ENCODE data around the gene PBRM1.

PBRM1 gene

GRCh38 chr3:52723935-52724334, 38.2 kb upstream of the PBRM1 start:
- H3K27me3 ChIP-seq (ENCODE audit: insufficient read depth, low read depth, severe bottlenecking): no peaks in the 10 kb centered on the region
- peaks cover 23% of the 10 kb centered on the region for H3K36me3 ChIP-seq
- no peak overlapping the region for H3K4me3 ChIP-seq (ENCODE audit: low read depth, low read length)
- peaks cover 7% of the 10 kb centered on the region for H3K9me3 ChIP-seq (ENCODE audit: severe bottlenecking)
- no peak overlapping the region for H3K27ac ChIP-seq
- TF ChIP-seq CTCF (IDR thresholded peaks at IDR 0.05; ENCODE audit: low read depth, low read length): no peak
- DNase-seq: no peak

DNA sequence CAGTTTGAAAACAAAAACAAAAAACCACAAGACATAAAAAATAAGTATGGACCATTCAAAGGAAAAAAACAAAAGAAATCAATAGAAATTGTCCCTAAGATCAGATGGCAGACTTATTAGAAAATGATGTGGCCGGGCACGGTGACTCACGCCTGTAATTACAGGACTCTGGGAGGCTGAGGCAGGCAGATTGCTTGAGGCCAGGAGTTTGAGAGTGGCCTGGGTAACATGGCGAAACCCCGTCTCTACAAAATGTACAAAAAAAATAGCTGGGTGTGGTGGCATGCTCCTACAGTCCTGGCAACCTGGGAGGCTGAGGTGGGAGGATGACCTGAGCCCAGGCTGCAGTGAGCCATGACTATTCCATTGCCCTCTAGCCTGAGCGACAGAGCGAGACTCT, 36.8 kb upstream of the PBRM1 start:
- H3K4me3 ChIP-seq (ENCODE audit: low read depth, low read length): no peak overlapping the region

GRCh38 chr3:52721730-52722008, 36.0 kb upstream of the PBRM1 start:
- no peak overlapping the region for H3K27ac ChIP-seq
- no peak for TF ChIP-seq CTCF (IDR thresholded peaks at IDR 0.05; ENCODE audit: low read depth, low read length)
- no peak overlapping the region for H3K4me3 ChIP-seq (ENCODE audit: low read depth, low read length)
- H3K9me3 ChIP-seq (ENCODE audit: severe bottlenecking): peaks cover 4% of the 10 kb centered on the region
- no peak for DNase-seq
- peaks cover 25% of the 10 kb centered on the region for H3K36me3 ChIP-seq
- no peaks in the 10 kb centered on the region for H3K27me3 ChIP-seq (ENCODE audit: insufficient read depth, low read depth, severe bottlenecking)

More for the DNA sequence above, 36.8 kb upstream of the PBRM1 start:
- no peak for DNase-seq
- Histone ChIP-seq H3K27me3 (ENCODE audit: insufficient read depth, low read depth, severe bottlenecking) (no peaks in the 10 kb centered on the region), H3K27ac (no peak overlapping the region), H3K9me3 (ENCODE audit: severe bottlenecking) (peaks cover 7% of the 10 kb centered on the region), H3K36me3 (peaks cover 26% of the 10 kb centered on the region)
- TF ChIP-seq CTCF (IDR thresholded peaks at IDR 0.05; ENCODE audit: low read depth, low read length): no peak

GRCh38 chr3:52721002-52721729, 35.5 kb upstream of the PBRM1 start:
- H3K36me3 ChIP-seq: peaks cover 25% of the 10 kb centered on the region
- H3K27ac ChIP-seq: no peak overlapping the region
- H3K27me3 ChIP-seq (ENCODE audit: insufficient read depth, low read depth, severe bottlenecking): no peaks in the 10 kb centered on the region
- TF ChIP-seq CTCF (IDR thresholded peaks at IDR 0.05; ENCODE audit: low read depth, low read length): no peak
- no peak for DNase-seq
- H3K4me3 ChIP-seq (ENCODE audit: low read depth, low read length): no peak overlapping the region
- H3K9me3 ChIP-seq (ENCODE audit: severe bottlenecking): peaks cover 4% of the 10 kb centered on the region

DNA sequence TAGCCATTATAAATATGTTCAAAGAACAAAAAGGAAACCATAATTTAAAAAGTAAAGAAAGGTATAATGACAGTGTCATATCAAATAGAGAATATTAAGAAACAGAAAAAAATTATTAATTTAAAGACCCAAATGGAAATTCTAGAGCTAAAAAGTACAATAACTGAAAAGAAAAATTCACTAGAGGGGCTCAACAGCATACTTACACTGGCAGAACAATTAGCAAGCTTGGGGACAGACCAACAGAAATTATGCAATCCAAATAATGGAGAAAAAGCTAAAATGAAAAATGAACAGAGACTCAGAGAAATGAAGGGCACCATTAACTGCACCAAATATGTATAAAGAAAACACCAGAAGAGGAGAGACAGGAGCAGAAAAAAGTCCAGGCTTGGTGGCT, 33.9 kb upstream of the PBRM1 start:
- H3K27ac ChIP-seq: no peak overlapping the region
- no peak overlapping the region for H3K4me3 ChIP-seq (ENCODE audit: low read depth, low read length)
- H3K9me3 ChIP-seq (ENCODE audit: severe bottlenecking): peaks cover 4% of the 10 kb centered on the region
- no peak for DNase-seq
- TF ChIP-seq CTCF (IDR thresholded peaks at IDR 0.05; ENCODE audit: low read depth, low read length): no peak
- H3K36me3 ChIP-seq: peaks cover 25% of the 10 kb centered on the region
- H3K27me3 ChIP-seq (ENCODE audit: insufficient read depth, low read depth, severe bottlenecking): no peaks in the 10 kb centered on the region

DNA sequence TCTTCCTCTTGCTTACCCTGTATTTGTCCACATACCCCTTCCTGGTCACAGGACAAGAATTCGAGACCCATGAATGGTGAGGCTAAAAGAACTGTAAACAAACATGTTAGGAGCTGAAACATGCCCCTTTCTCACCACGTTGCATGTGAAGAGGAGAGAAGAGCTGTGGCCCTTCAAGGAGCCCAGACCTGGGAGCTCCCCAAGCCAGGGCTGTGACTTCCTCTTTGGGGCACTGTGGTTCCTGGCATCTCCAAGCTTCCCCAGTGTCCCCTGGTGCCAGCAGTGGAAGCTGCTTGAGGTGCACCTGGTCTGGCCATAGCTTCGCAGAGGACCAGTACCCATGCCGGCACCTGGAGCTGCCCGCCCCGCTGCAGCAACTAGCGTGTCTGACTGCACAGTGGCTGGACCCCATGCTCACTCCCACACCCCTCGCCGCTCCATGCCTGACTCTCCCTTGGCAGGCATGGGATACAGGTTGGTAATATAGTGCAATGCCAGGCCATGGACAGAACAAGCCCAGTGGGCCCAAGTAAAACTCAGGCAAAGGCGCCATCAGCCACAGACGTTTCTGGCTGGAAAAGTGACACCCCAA, 30.1 kb upstream of the PBRM1 start:
- peaks cover 4% of the 10 kb centered on the region for H3K9me3 ChIP-seq (ENCODE audit: severe bottlenecking)
- H3K36me3 ChIP-seq: peaks cover 32% of the 10 kb centered on the region
- no peak overlapping the region for H3K27ac ChIP-seq
- H3K27me3 ChIP-seq (ENCODE audit: insufficient read depth, low read depth, severe bottlenecking): no peaks in the 10 kb centered on the region
- no peak for TF ChIP-seq CTCF (IDR thresholded peaks at IDR 0.05; ENCODE audit: low read depth, low read length)
- DNase-seq: no peak
- no peak overlapping the region for H3K4me3 ChIP-seq (ENCODE audit: low read depth, low read length)
